Liver (tissue), 3 donors: Measurements from ENCODE around the gene UBTD2.

Experiments used
- CTCF ChIP-seq: fragments of 150-350 bp; IDR thresholded peaks from 2 replicates; pipeline ENCODE4 v1.5.1; 2017; ENCODE audit warnings: improper control_type of control experiment, low read depth, low read length; ENCODE audit not compliant: missing input control
- FOXA1 ChIP-seq: IDR thresholded peaks from 2 replicates; pipeline ENCODE4 v1.6.1; 2016; ENCODE audit warnings: antibody characterized with exemption
- GABPA ChIP-seq, 2 donors: IDR thresholded peaks in 1 of 2; conservative IDR thresholded peaks in 1 of 2; 2 replicates each; pipeline ENCODE4 v1.6.1; 2016; ENCODE audit warnings: antibody characterized with exemption in 2 of 2, mild to moderate bottlenecking in 1 of 2, moderate library complexity in 1 of 2
- JUND ChIP-seq, 2 donors: IDR thresholded peaks; 2 replicates each; pipeline ENCODE4 v1.6.1; 2016; ENCODE audit warnings: antibody characterized with exemption in 2 of 2
- MAX ChIP-seq: IDR thresholded peaks from 2 replicates; pipeline ENCODE4 v1.6.1; 2016; ENCODE audit warnings: antibody characterized with exemption
- RAD21 ChIP-seq, 2 donors: IDR thresholded peaks; 2 replicates each; pipeline ENCODE4 v1.6.1; 2016; ENCODE audit warnings: antibody characterized with exemption in 2 of 2, mild to moderate bottlenecking in 2 of 2
- REST ChIP-seq: IDR thresholded peaks from 2 replicates; pipeline ENCODE4 v1.6.1; 2016; ENCODE audit warnings: antibody characterized with exemption, mild to moderate bottlenecking
- TAF1 ChIP-seq: conservative IDR thresholded peaks from 2 replicates; pipeline ENCODE4 v1.6.1; 2016; ENCODE audit warnings: antibody characterized with exemption, mild to moderate bottlenecking
- donor health status: healthy.
- donor health status: healthy.

- TF ChIP-seq CTCF (no peak), TAF1 (no peak), JUND (IDR thresholded peaks at IDR 0.05) (no peak), RAD21 (IDR thresholded peaks at IDR 0.05) (no peak), MAX (no peak), GABPA (IDR thresholded peaks at IDR 0.05 in 1 of 2, conservative IDR thresholded peaks at IDR 0.05 in 1 of 2) (no peak), FOXA1 (no peak), REST (no peak)
Observed at GRCh38 chr5:172211676-172212075, 71.9 kb downstream of the UBTD2 start.
